ENCODE measurements around the gene EMP3. TPM values are rescaled to one million over a fixed set of nuclear protein-coding genes. Genes with fewer than 3 reads are reported as not detected.

EMP3 gene
- total RNA-seq, 1 donor from 2014 or later: 55.2 TPM

GRCh38 chr19:48346191-48346590 lies 20.8 kb downstream of the EMP3 start:
- Histone ChIP-seq H3K4me3 (no peak overlapping the region), H3K9me3 (no peaks in the 10 kb centered on the region), H3K27ac (no peak overlapping the region), H3K27me3 (no peaks in the 10 kb centered on the region), H3K36me3 (no peaks in the 10 kb centered on the region), H3K4me1 (no peaks in the 10 kb centered on the region)
- intact Hi-C loops (cut with DNase I): no loop called here
- TF ChIP-seq POLR2A (IDR thresholded peaks at IDR 0.05) (no peak), CTCF (IDR thresholded peaks at IDR 0.05) (no peak), POLR2AphosphoS5 (IDR thresholded peaks at IDR 0.05; ENCODE audit: insufficient read depth in 1 of 2, low read depth in 1 of 2) (no peak)
- no peak for DNase-seq (ENCODE audit: extremely low spot score in 2 of 2)

GRCh38 chr19:48348045-48348444 lies 22.7 kb downstream of the EMP3 start:
- Histone ChIP-seq H3K27me3 (no peaks in the 10 kb centered on the region), H3K4me3 (no peak overlapping the region), H3K4me1 (no peaks in the 10 kb centered on the region), H3K27ac (no peak overlapping the region), H3K36me3 (no peaks in the 10 kb centered on the region), H3K9me3 (no peaks in the 10 kb centered on the region)
- intact Hi-C loops (cut with DNase I): no loop called here
- DNase-seq (ENCODE audit: extremely low spot score in 2 of 2): no peak
- TF ChIP-seq POLR2A (IDR thresholded peaks at IDR 0.05) (no peak), POLR2AphosphoS5 (IDR thresholded peaks at IDR 0.05; ENCODE audit: insufficient read depth in 1 of 2, low read depth in 1 of 2) (no peak)

GRCh38 chr19:48348737-48349136 lies 23.4 kb downstream of the EMP3 start:
- Histone ChIP-seq H3K27me3 (no peaks in the 10 kb centered on the region), H3K4me3 (no peak overlapping the region), H3K27ac (no peak overlapping the region), H3K4me1 (no peaks in the 10 kb centered on the region), H3K9me3 (no peaks in the 10 kb centered on the region), H3K36me3 (no peaks in the 10 kb centered on the region)
- TF ChIP-seq CTCF (IDR thresholded peaks at IDR 0.05) (no peak), POLR2AphosphoS5 (IDR thresholded peaks at IDR 0.05; ENCODE audit: insufficient read depth in 1 of 2, low read depth in 1 of 2) (no peak), POLR2A (IDR thresholded peaks at IDR 0.05) (no peak)
- DNase-seq (ENCODE audit: extremely low spot score in 2 of 2): no peak
- intact Hi-C loops (cut with DNase I): no loop called here

GRCh38 chr19:48350856-48351255 lies 25.5 kb downstream of the EMP3 start:
- no peaks in the 10 kb centered on the region for H3K36me3 ChIP-seq
- TF ChIP-seq CTCF (IDR thresholded peaks at IDR 0.05) (no peak), POLR2AphosphoS5 (IDR thresholded peaks at IDR 0.05; ENCODE audit: insufficient read depth in 1 of 2, low read depth in 1 of 2) (no peak), POLR2A (IDR thresholded peaks at IDR 0.05) (no peak)
- H3K4me3 ChIP-seq: no peak overlapping the region
- no peaks in the 10 kb centered on the region for H3K9me3 ChIP-seq
- intact Hi-C loops (cut with DNase I): no loop called here
- H3K27me3 ChIP-seq: no peaks in the 10 kb centered on the region
- H3K4me1 ChIP-seq: no peaks in the 10 kb centered on the region
- DNase-seq (ENCODE audit: extremely low spot score in 2 of 2): no peak
- H3K27ac ChIP-seq: no peak overlapping the region

GRCh38 chr19:48351341-48351752 lies 26.0 kb downstream of the EMP3 start:
- intact Hi-C loops (cut with DNase I): no loop called here
- no peaks in the 10 kb centered on the region for H3K27me3 ChIP-seq
- no peak overlapping the region for H3K27ac ChIP-seq
- no peak overlapping the region for H3K4me3 ChIP-seq
- DNase-seq (ENCODE audit: extremely low spot score in 2 of 2): no peak
- TF ChIP-seq POLR2AphosphoS5 (IDR thresholded peaks at IDR 0.05; ENCODE audit: insufficient read depth in 1 of 2, low read depth in 1 of 2) (no peak), CTCF (IDR thresholded peaks at IDR 0.05) (peak in 2 of 3 experiments; percentile 35 to 48)
- no peaks in the 10 kb centered on the region for H3K36me3 ChIP-seq
- H3K4me1 ChIP-seq: no peaks in the 10 kb centered on the region
- no peaks in the 10 kb centered on the region for H3K9me3 ChIP-seq

Data from vagina (tissue), 2 donors.